HEK293T (cell line): ENCODE measurements around the gene XPNPEP2.

ENCODE experiments used
- CTCF ChIA-PET: fragments of 350-600 bp; formaldehyde crosslinking; extraction: SDS; loops from one replicate; lab custom pipeline; 2021; ENCODE audit warnings: antibody characterized with exemption, inconsistent platforms; lab: Yijun Ruan, JAX
- POLR2A ChIA-PET: fragments of 350-600 bp; formaldehyde crosslinking; extraction: SDS; loops from one replicate; lab custom pipeline; 2020; ENCODE audit warnings: antibody characterized with exemption, inconsistent platforms; lab: Yijun Ruan, JAX
- DNase-seq: peaks from one replicate; pipeline ENCODE4 v3.0.0; 2012; ENCODE audit warnings: mixed read lengths; ENCODE audit errors: extremely low spot score
- ARNT ChIP-seq: fragments of 450-650 bp; IDR thresholded peaks from 2 replicates; pipeline ENCODE4 v1.6.1; 2017; ENCODE audit warnings: mild to moderate bottlenecking
- BHLHE40 ChIP-seq: fragments of 450-650 bp; IDR thresholded peaks from 2 replicates; pipeline ENCODE4 v1.6.1; 2016; ENCODE audit warnings: mild to moderate bottlenecking, moderate library complexity, borderline replicate concordance
- CTBP1 ChIP-seq: fragments of 450-650 bp; IDR thresholded peaks from 2 replicates; pipeline ENCODE4 v1.6.1; 2016; ENCODE audit warnings: borderline replicate concordance
- ELF4 ChIP-seq: fragments of 450-650 bp; IDR thresholded peaks from 2 replicates; pipeline ENCODE4 v1.6.1; 2017; ENCODE audit warnings: antibody characterized with exemption
- FOXA1 ChIP-seq: fragments of 450-650 bp; IDR thresholded peaks from 2 replicates; pipeline ENCODE4 v1.6.1; 2016; ENCODE audit warnings: mild to moderate bottlenecking
- FOXK2 ChIP-seq: fragments of 450-650 bp; IDR thresholded peaks from 2 replicates; pipeline ENCODE4 v1.6.1; 2016; ENCODE audit warnings: mild to moderate bottlenecking
- FOXM1 ChIP-seq: fragments of 450-650 bp; IDR thresholded peaks from 2 replicates; pipeline ENCODE4 v1.6.1; 2017; ENCODE audit warnings: mild to moderate bottlenecking, borderline replicate concordance
- HDGF ChIP-seq: fragments of 450-650 bp; IDR thresholded peaks from 2 replicates; pipeline ENCODE4 v1.6.1; 2017; ENCODE audit warnings: antibody characterized with exemption, borderline replicate concordance
- L3MBTL2 ChIP-seq: fragments of 450-650 bp; conservative IDR thresholded peaks from 2 replicates; pipeline ENCODE4 v1.6.1; 2016; ENCODE audit warnings: mild to moderate bottlenecking
- LEF1 ChIP-seq: fragments of 450-650 bp; IDR thresholded peaks from 2 replicates; pipeline ENCODE4 v1.6.1; 2017; ENCODE audit warnings: mild to moderate bottlenecking, borderline replicate concordance
- NFRKB ChIP-seq: fragments of 450-650 bp; IDR thresholded peaks from 2 replicates; pipeline ENCODE4 v1.6.1; 2016; ENCODE audit warnings: mild to moderate bottlenecking, moderate library complexity
- PKNOX1 ChIP-seq: fragments of 450-650 bp; IDR thresholded peaks from 2 replicates; pipeline ENCODE4 v1.6.1; 2016
- SP1 ChIP-seq: fragments of 450-650 bp; IDR thresholded peaks from 2 replicates; pipeline ENCODE4 v1.6.1; 2017
- SUZ12 ChIP-seq: fragments of 450-650 bp; IDR thresholded peaks from 2 replicates; pipeline ENCODE4 v1.6.1; 2016; ENCODE audit warnings: mild to moderate bottlenecking
- TARDBP ChIP-seq: fragments of 450-650 bp; IDR thresholded peaks from 2 replicates; pipeline ENCODE4 v1.6.1; 2016
- ZNF384 ChIP-seq: fragments of 450-650 bp; IDR thresholded peaks from 2 replicates; pipeline ENCODE4 v1.6.1; 2016

XPNPEP2 gene

GRCh38 chrX:129706400-129707072 is 32.2 kb upstream of the XPNPEP2 start:
- ChIA-PET POLR2A (no interaction called here), CTCF (no interaction called here)
- TF ChIP-seq HDGF: no peak
- no peak for TF ChIP-seq NFRKB
- TF ChIP-seq SUZ12: no peak
- no peak for TF ChIP-seq ELF4
- no peak for DNase-seq

- ChIA-PET CTCF (interaction anchor here (1.0 kb wide), 1 partner anchor 11 kb away, joined by 4 read pairs; no protein-coding TSS in a partner anchor), POLR2A (no interaction called here)
- TF ChIP-seq FOXM1: no peak
- no peak for TF ChIP-seq L3MBTL2
- TF ChIP-seq FOXK2: no peak
- TF ChIP-seq SUZ12: no peak
- no peak for TF ChIP-seq TARDBP
- TF ChIP-seq SP1: no peak
- TF ChIP-seq BHLHE40: no peak
- TF ChIP-seq ELF4: no peak
- no peak for TF ChIP-seq ARNT
- TF ChIP-seq FOXA1: no peak
- TF ChIP-seq PKNOX1: no peak
- no peak for TF ChIP-seq CTBP1
- TF ChIP-seq NFRKB: no peak
Observed at GRCh38 chrX:129714581-129714980, 24.2 kb upstream of the XPNPEP2 start.

GRCh38 chrX:129716507-129716906 is 22.3 kb upstream of the XPNPEP2 start:
- no peak for DNase-seq
- POLR2A ChIA-PET: no interaction called here
- TF ChIP-seq FOXK2: no peak
- no peak for TF ChIP-seq BHLHE40
- CTCF ChIA-PET: interaction anchor here (1.1 kb wide), 1 partner anchor 10 kb away, joined by 3 read pairs; no protein-coding TSS in a partner anchor

More at GRCh38 chrX:129714581-129714980, 24.2 kb upstream of the XPNPEP2 start:
- no peak for DNase-seq

GRCh38 chrX:129717892-129718291 is 20.9 kb upstream of the XPNPEP2 start:
- POLR2A ChIA-PET: no interaction called here
- DNase-seq: no peak
- TF ChIP-seq SP1: no peak
- TF ChIP-seq LEF1: no peak
- TF ChIP-seq FOXA1: no peak
- no peak for TF ChIP-seq ELF4
- TF ChIP-seq NFRKB: no peak
- TF ChIP-seq PKNOX1: no peak
- no peak for TF ChIP-seq TARDBP
- TF ChIP-seq FOXM1: no peak
- TF ChIP-seq ARNT: no peak
- no peak for TF ChIP-seq ZNF384
- no peak for TF ChIP-seq SUZ12
- TF ChIP-seq BHLHE40: no peak
- no peak for TF ChIP-seq FOXK2
- no peak for TF ChIP-seq L3MBTL2
- no peak for TF ChIP-seq CTBP1
- TF ChIP-seq HDGF: no peak
- CTCF ChIA-PET: no interaction called here

- TF ChIP-seq HDGF (no peak), ELF4 (no peak), ARNT (no peak), CTBP1 (no peak), BHLHE40 (no peak), FOXM1 (no peak), L3MBTL2 (no peak), FOXK2 (no peak), SUZ12 (no peak), LEF1 (no peak), SP1 (no peak), TARDBP (no peak), FOXA1 (no peak), ZNF384 (no peak), NFRKB (no peak), PKNOX1 (no peak)
- POLR2A ChIA-PET: no interaction called here
- DNase-seq: no peak
- CTCF ChIA-PET: no interaction called here
Observed at GRCh38 chrX:129718676-129719075, 20.1 kb upstream of the XPNPEP2 start.

GRCh38 chrX:129719268-129719667 is 19.5 kb upstream of the XPNPEP2 start:
- DNase-seq: no peak
- CTCF ChIA-PET: no interaction called here
- POLR2A ChIA-PET: no interaction called here
- TF ChIP-seq PKNOX1 (no peak), HDGF (no peak), NFRKB (no peak), SP1 (no peak), CTBP1 (no peak), TARDBP (no peak), ARNT (no peak), BHLHE40 (no peak), LEF1 (no peak), FOXM1 (no peak), FOXK2 (no peak), SUZ12 (no peak)
